BLaER1 treated with 17β-estradiol and CSF1 and Interleukin-3, amounts not matched to agents 10 nM and 100 nM (cell line): ENCODE results near the gene SAFB2.

Experiments
- H3K27ac ChIP-seq, 11 experiments: shearing (Covaris generic); formaldehyde crosslinking; 2 replicates each; pipeline ENCODE4 v1.8.1; 2022
- H3K27me3 ChIP-seq, 11 experiments: shearing (Covaris generic); formaldehyde crosslinking; 2 replicates each; pipeline ENCODE4 v1.8.1; 2022
- H3K36me3 ChIP-seq, 11 experiments: shearing (Covaris generic); formaldehyde crosslinking; 2 replicates each; pipeline ENCODE4 v1.8.1; 2022
- H3K4me1 ChIP-seq, 10 experiments: shearing (Covaris generic); formaldehyde crosslinking; 2 replicates each; pipeline ENCODE4 v1.8.1; 2022
- H3K4me2 ChIP-seq, 11 experiments: shearing (Covaris generic); formaldehyde crosslinking; 2 replicates each; pipeline ENCODE4 v1.8.1; 2022
- H3K4me3 ChIP-seq, 10 experiments: shearing (Covaris generic); formaldehyde crosslinking; 2 replicates each; pipeline ENCODE4 v1.8.1; 2022
- H3K9ac ChIP-seq, 11 experiments: shearing (Covaris generic); formaldehyde crosslinking; 2 replicates each; pipeline ENCODE4 v1.8.1; 2022
- H3K9me3 ChIP-seq, 11 experiments: shearing (Covaris generic); formaldehyde crosslinking; replicated peaks in 1 of 11; 2 replicates each; pipeline ENCODE4 v1.8.1; 2022
- H4K20me1 ChIP-seq, 11 experiments: shearing (Covaris generic); formaldehyde crosslinking; 2 replicates each; pipeline ENCODE4 v1.8.1; 2022
- Cebpa-rat ChIP-seq, 11 experiments: shearing (Covaris generic); IDR thresholded peaks; 2 replicates each; pipeline ENCODE4 v1.8.1; 2022

The SAFB2 gene

DNA sequence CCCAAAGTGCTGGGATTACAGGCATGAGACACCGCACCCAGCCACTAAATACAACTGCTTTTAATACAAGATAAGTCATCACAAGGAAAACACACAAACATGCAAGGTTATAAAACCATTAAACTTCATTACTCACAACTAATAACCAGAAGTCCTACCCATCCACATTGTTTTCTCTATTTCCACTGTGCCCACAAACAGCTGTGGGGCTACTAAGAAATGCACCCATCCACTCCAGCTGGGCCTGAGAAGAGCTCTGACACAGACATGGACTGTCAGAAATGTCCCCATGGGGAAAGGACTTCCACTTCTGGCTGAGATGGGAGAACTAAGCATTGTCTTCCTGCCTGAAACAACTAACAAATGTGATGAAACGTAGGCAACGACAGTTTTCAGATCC, 17.2 kb downstream of the SAFB2 start:
- Histone ChIP-seq H3K36me3 (peaks cover 99 to 100% (median 100%) of the 10 kb centered on the region in 11 experiments), H3K4me3 (no peak overlapping the region), H3K4me2 (no peak overlapping the region), H4K20me1 (peaks cover 86 to 100% (median 99%) of the 10 kb centered on the region in 11 experiments), H3K27ac (peak overlapping the region in 1 of 11 experiments; percentile 9; a peak in 2 of 22 replicates), H3K4me1 (peaks cover 0 to 9% (median 3%) of the 10 kb centered on the region in 10 experiments; a peak in 4 of 20 replicates), H3K9me3 (no peaks in the 10 kb centered on the region), H3K9ac (peak overlapping the region in 5 of 11 experiments; percentile 6 to 41 (median 21); a peak in 1 of 22 replicates), H3K27me3 (no peaks in the 10 kb centered on the region)
- no peak for TF ChIP-seq Cebpa-rat (IDR thresholded peaks at IDR 0.05)

- Histone ChIP-seq H3K36me3 (peaks cover 99 to 100% (median 100%) of the 10 kb centered on the region in 11 experiments), H3K4me1 (peaks cover 0 to 9% (median 3%) of the 10 kb centered on the region in 10 experiments; a peak in 4 of 20 replicates), H3K27me3 (no peaks in the 10 kb centered on the region), H3K9me3 (no peaks in the 10 kb centered on the region), H3K9ac (no peak overlapping the region), H3K4me3 (no peak overlapping the region), H3K4me2 (no peak overlapping the region), H3K27ac (no peak overlapping the region), H4K20me1 (peaks cover 84 to 100% (median 99%) of the 10 kb centered on the region in 11 experiments)
- no peak for TF ChIP-seq Cebpa-rat (IDR thresholded peaks at IDR 0.05)
Observed at GRCh38 chr19:5603626-5604025, 18.9 kb downstream of the SAFB2 start.

GRCh38 chr19:5600797-5601196, 21.8 kb downstream of the SAFB2 start:
- H3K4me2 ChIP-seq, result no peak overlapping the region
- peaks cover 0 to 21% (median 15%) of the 10 kb centered on the region in 10 experiments; a peak in 15 of 20 replicates for H3K4me1 ChIP-seq
- H3K27ac ChIP-seq, result no peak overlapping the region
- no peaks in the 10 kb centered on the region for H3K9me3 ChIP-seq
- no peak overlapping the region for H3K9ac ChIP-seq
- no peak overlapping the region for H3K4me3 ChIP-seq
- peaks cover 80 to 100% (median 99%) of the 10 kb centered on the region in 11 experiments for H4K20me1 ChIP-seq
- H3K27me3 ChIP-seq, result no peaks in the 10 kb centered on the region
- peaks cover 99 to 100% (median 100%) of the 10 kb centered on the region in 11 experiments for H3K36me3 ChIP-seq
- TF ChIP-seq Cebpa-rat (IDR thresholded peaks at IDR 0.05), result no peak

- Histone ChIP-seq H3K4me2 (peak overlapping the region in 9 of 11 experiments; percentile 3 to 71 (median 51); a peak in 16 of 22 replicates), H3K27ac (peak overlapping the region in 7 of 11 experiments; percentile 8 to 49 (median 28); a peak in 7 of 22 replicates), H3K27me3 (no peaks in the 10 kb centered on the region), H3K4me3 (no peak overlapping the region), H3K9ac (peak overlapping the region in 8 of 11 experiments; percentile 11 to 66 (median 45); a peak in 9 of 22 replicates), H4K20me1 (peaks cover 65 to 100% (median 96%) of the 10 kb centered on the region in 11 experiments), H3K36me3 (peaks cover 99 to 100% (median 100%) of the 10 kb centered on the region in 11 experiments), H3K4me1 (peaks cover 0 to 28% (median 25%) of the 10 kb centered on the region in 10 experiments; a peak in 16 of 20 replicates), H3K9me3 (no peaks in the 10 kb centered on the region)
- TF ChIP-seq Cebpa-rat (IDR thresholded peaks at IDR 0.05), result no peak
Observed at GRCh38 chr19:5595745-5596144, 26.8 kb downstream of the SAFB2 start.

DNA sequence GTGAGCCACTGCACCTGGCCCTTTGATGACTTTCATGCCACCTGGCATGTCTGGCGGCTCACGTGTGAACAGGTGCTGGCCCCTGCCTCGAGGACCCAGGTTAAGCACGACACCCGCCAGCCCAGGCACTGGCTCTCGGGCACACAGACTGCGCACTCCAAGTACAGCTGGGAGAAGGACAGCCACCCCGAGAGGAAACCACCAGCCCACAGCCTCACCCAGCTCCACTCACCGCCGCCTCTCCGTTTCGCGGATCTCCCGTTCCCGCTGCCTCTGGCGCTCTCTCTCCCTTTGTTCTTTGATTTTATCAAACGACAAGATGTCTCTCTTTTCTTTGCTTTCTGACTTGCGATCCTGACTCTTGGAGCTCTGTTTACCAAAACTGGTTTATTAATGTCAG, 27.4 kb downstream of the SAFB2 start:
- peak overlapping the region in 8 of 11 experiments; percentile 11 to 66 (median 45); a peak in 11 of 22 replicates for H3K9ac ChIP-seq
- peaks cover 99 to 100% (median 100%) of the 10 kb centered on the region in 11 experiments for H3K36me3 ChIP-seq
- peaks cover 0 to 28% (median 25%) of the 10 kb centered on the region in 10 experiments; a peak in 16 of 20 replicates for H3K4me1 ChIP-seq
- no peaks in the 10 kb centered on the region for H3K27me3 ChIP-seq
- no peaks in the 10 kb centered on the region for H3K9me3 ChIP-seq
- H3K27ac ChIP-seq, result peak overlapping the region in 7 of 11 experiments; percentile 8 to 49 (median 28); a peak in 8 of 22 replicates
- no peak overlapping the region for H3K4me3 ChIP-seq
- peak overlapping the region in 9 of 11 experiments; percentile 3 to 71 (median 51); a peak in 15 of 22 replicates for H3K4me2 ChIP-seq
- H4K20me1 ChIP-seq, result peaks cover 59 to 100% (median 96%) of the 10 kb centered on the region in 11 experiments
- no peak for TF ChIP-seq Cebpa-rat (IDR thresholded peaks at IDR 0.05)

DNA sequence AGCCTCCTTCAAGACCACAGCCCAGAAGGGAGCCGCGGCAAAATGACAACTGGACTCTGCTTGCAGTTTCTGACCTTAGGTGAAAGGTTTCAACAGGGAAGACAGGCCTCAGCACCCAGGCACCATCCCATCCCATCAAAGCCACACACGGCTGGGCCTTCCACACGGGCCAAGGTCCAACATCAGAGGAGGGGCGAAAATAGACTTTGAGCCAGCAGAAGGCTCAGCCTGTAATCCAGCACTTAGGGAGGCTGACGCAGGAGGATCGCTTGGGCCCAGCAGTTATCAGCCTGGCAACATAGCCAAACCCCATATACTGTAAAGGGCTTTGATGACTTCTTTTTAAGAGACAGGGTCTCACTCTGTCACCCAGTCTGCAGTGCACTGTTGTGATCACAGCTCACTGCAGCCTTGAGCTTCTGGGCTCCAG, 28.0 kb downstream of the SAFB2 start:
- H3K36me3 ChIP-seq, result peaks cover 99 to 100% (median 100%) of the 10 kb centered on the region in 11 experiments

DNA sequence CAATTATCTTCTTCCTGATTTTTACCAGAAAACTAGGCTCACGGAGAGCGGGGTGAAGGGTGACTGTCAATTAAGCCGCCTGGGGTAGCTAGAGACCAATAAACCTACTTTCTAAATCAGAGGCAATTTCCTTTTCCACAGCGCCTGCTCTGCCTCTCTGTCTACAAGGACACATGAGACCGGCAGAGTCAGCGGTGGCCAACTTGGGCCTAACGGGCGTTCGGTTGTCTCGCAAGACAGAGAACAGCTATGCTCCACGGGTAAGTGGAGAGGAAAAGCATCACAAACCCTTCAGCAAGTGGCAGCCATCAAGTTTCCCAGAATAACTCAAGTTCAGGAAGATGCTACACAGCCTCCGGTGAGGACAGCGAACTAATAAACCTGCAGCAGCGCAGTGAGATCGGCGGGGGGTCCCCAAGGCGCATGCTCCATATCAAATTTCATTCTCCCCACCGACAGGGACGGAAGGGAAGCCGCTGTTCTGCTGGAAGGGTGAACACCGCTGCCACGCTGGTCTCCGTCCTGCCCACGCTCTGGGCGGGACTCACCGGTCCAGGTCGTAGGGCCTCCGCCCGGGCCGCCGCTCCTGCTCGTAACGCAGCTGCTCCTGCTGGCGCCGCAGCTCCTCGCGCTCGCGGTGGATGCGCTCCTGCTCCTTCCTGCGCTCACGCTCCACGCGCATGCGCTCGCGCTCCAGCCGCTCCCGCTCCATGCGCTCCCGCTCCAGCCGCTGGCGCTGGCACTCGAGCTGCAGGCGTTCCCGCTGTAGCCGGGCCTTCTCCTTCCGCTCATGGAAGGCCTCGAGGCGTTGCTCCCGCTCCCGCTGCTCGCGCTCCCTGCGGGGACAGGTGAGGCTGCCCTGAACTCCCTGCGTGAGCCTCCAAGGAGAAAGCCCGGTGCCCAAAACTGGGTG, 29.0 kb downstream of the SAFB2 start:
- H4K20me1 ChIP-seq, result peaks cover 54 to 100% (median 97%) of the 10 kb centered on the region in 11 experiments
- no peak overlapping the region for H3K9ac ChIP-seq
- H3K4me1 ChIP-seq, result peaks cover 0 to 31% (median 25%) of the 10 kb centered on the region in 10 experiments; a peak in 16 of 20 replicates
- H3K27me3 ChIP-seq, result no peaks in the 10 kb centered on the region
- no peaks in the 10 kb centered on the region for H3K9me3 ChIP-seq
- H3K4me3 ChIP-seq, result no peak overlapping the region
- no peak overlapping the region for H3K27ac ChIP-seq
- TF ChIP-seq Cebpa-rat (IDR thresholded peaks at IDR 0.05), result no peak
- peaks cover 99 to 100% (median 100%) of the 10 kb centered on the region in 11 experiments for H3K36me3 ChIP-seq
- H3K4me2 ChIP-seq, result no peak overlapping the region

More for the DNA sequence above, 28.0 kb downstream of the SAFB2 start:
- Histone ChIP-seq H3K27ac (no peak overlapping the region), H3K9me3 (no peaks in the 10 kb centered on the region), H3K9ac (peak overlapping the region in 3 of 11 experiments; percentile 42 to 66 (median 60); a peak in 2 of 22 replicates), H3K4me2 (peak overlapping the region in 3 of 11 experiments; percentile 39 to 71 (median 63); a peak in 7 of 22 replicates), H3K4me1 (peaks cover 0 to 28% (median 25%) of the 10 kb centered on the region in 10 experiments; a peak in 16 of 20 replicates), H3K27me3 (no peaks in the 10 kb centered on the region), H4K20me1 (peaks cover 59 to 100% (median 96%) of the 10 kb centered on the region in 11 experiments), H3K4me3 (no peak overlapping the region)
- no peak for TF ChIP-seq Cebpa-rat (IDR thresholded peaks at IDR 0.05)

DNA sequence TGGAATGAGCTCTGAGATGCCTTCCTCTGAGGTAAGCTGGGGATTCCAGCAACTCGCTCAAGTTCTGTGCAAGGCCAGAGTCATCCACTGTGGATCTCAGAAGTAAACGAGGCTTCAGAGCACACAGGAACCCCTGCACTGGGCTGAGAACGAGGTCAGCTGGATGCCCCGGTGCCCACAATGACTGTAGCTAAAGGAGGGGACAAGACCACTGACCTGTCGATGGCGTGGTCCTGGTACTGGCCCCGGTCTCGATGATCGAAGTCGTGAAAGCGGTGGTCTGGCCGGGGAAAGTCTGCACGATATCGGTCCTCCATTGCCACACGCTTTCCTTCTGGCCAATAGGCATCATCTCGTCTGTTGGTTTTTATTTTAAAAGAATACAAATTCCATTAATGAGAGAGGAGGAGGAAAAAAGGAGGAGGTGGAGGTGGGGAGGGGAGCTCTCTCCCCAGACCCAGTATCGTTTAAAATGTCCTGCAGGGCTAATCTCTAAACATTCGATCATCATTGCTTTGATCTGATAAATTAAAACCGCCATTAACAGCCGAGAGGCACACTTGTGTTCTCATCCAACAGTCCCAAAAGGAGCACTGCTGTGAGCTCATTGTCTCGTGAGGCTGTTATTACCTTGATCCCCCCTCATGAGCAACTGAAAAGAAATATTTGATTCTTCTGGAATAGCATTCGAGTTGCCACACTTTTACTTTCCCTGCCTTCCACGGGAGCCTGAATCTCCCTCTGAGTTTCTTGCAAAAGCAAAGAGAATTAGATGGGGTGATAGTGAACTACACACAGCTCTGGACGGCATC, 29.8 kb downstream of the SAFB2 start:
- Histone ChIP-seq H3K27me3 (no peaks in the 10 kb centered on the region), H3K9me3 (no peaks in the 10 kb centered on the region), H4K20me1 (peaks cover 55 to 100% (median 97%) of the 10 kb centered on the region in 11 experiments), H3K36me3 (peaks cover 99 to 100% (median 100%) of the 10 kb centered on the region in 11 experiments), H3K9ac (no peak overlapping the region), H3K4me2 (no peak overlapping the region), H3K27ac (no peak overlapping the region), H3K4me3 (no peak overlapping the region), H3K4me1 (peaks cover under 1 to 37% (median 29%) of the 10 kb centered on the region in 10 experiments; a peak in 19 of 20 replicates)
- TF ChIP-seq Cebpa-rat (IDR thresholded peaks at IDR 0.05), result no peak
